Hepatocyte (in vitro differentiated cells): ENCODE data around the gene GPR37L1.

Source experiments
- EZH2 ChIP-seq: fragments of 200-600 bp; sonication (generic); IDR thresholded peaks from 2 replicates; pipeline ENCODE4 v1.6.1; 2016; ENCODE audit warnings: antibody characterized with exemption, mild to moderate bottlenecking, borderline replicate concordance
- EZH2phosphoT487 ChIP-seq: fragments of 200-600 bp; sonication (generic); IDR thresholded peaks from one replicate; pipeline ENCODE4 v1.6.1; 2018; ENCODE audit warnings: antibody characterized with exemption, mild to moderate bottlenecking, low read depth, moderate library complexity; ENCODE audit not compliant: unreplicated experiment, severe bottlenecking
- TF ChIP-seq, protein P1 (sequence below): fragments of 200-600 bp; sonication (generic); IDR thresholded peaks from 2 replicates; pipeline ENCODE4 v1.5.1; 2016; ENCODE audit warnings: antibody characterized with exemption, mild to moderate bottlenecking; ENCODE audit not compliant: poor library complexity

DNA sequence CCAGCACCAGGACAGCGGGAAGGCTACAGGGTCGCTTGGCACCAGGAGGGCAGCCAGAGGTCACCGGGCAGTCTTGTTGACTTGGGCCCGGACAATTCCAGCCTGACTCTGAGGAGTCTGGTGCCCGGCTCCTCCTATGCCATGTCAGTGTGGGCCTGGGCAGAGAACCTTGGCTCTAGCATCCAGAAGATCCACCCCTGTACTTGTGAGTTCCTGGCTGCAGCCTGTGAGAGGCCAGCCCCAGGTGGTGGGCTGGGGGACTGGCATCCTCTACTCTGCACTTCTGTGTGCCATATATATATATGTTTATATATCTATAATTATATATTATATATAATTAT, 49.3 kb downstream of the GPR37L1 start:
- no peak for TF ChIP-seq EZH2phosphoT487
- TF ChIP-seq, protein P1, sequence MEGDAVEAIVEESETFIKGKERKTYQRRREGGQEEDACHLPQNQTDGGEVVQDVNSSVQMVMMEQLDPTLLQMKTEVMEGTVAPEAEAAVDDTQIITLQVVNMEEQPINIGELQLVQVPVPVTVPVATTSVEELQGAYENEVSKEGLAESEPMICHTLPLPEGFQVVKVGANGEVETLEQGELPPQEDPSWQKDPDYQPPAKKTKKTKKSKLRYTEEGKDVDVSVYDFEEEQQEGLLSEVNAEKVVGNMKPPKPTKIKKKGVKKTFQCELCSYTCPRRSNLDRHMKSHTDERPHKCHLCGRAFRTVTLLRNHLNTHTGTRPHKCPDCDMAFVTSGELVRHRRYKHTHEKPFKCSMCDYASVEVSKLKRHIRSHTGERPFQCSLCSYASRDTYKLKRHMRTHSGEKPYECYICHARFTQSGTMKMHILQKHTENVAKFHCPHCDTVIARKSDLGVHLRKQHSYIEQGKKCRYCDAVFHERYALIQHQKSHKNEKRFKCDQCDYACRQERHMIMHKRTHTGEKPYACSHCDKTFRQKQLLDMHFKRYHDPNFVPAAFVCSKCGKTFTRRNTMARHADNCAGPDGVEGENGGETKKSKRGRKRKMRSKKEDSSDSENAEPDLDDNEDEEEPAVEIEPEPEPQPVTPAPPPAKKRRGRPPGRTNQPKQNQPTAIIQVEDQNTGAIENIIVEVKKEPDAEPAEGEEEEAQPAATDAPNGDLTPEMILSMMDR: no peak
- TF ChIP-seq EZH2: no peak
